ENCODE measurements around the gene VANGL2. TPM values are rescaled to one million over a fixed set of nuclear protein-coding genes. Genes with fewer than 3 reads are reported as not detected.

Gene VANGL2
- polyA plus RNA-seq, 2 of the 4 experiments (the other 2 are of a cell fraction): 3.9 to 4.1 TPM

GRCh38 chr1:160459687-160460086, 59.3 kb downstream of the VANGL2 start (continued):
- no peak for TF ChIP-seq JUNB (IDR thresholded peaks at IDR 0.05)
- TF ChIP-seq ATOH8 (CRISPR knock-in tag; IDR thresholded peaks at IDR 0.05; ENCODE audit: low read depth): no peak
- TF ChIP-seq KDM5A (IDR thresholded peaks at IDR 0.05): no peak

- Histone ChIP-seq H3K9me3 (no peaks in the 10 kb centered on the region), H3K27ac (no peak overlapping the region; a peak in 1 of 6 replicates), H3K4me2 (no peak overlapping the region), H3K4me3 (no peak overlapping the region), H3K4me1 (no peaks in the 10 kb centered on the region)
- no peak for DNase-seq (ENCODE audit: low read depth in 1 of 2, low spot score in 1 of 2)
- ChIA-PET CTCF (interaction anchor here (1.0 kb wide), 1 partner anchor 10 kb away, joined by 3 read pairs; no protein-coding TSS in a partner anchor), POLR2A (no interaction called here)
- no peak for ATAC-seq
- 76% methylated on average over 5 of the region's 5 CpGs for WGBS (ENCODE audit: missing lambda C conversion rate)
- TF ChIP-seq ZC3H11A (IDR thresholded peaks at IDR 0.05) (no peak), RFX5 (IDR thresholded peaks at IDR 0.05) (no peak), CHD4 (IDR thresholded peaks at IDR 0.05; ENCODE audit: borderline replicate concordance) (no peak), ZFP36 (IDR thresholded peaks at IDR 0.05; ENCODE audit: borderline replicate concordance, partially characterized antibody) (no peak), HMGXB4 (CRISPR knock-in tag; IDR thresholded peaks at IDR 0.05; ENCODE audit: borderline replicate concordance) (no peak), USF2 (IDR thresholded peaks at IDR 0.05) (no peak), ZSCAN20 (CRISPR knock-in tag; IDR thresholded peaks at IDR 0.05) (no peak), ELK1 (IDR thresholded peaks at IDR 0.05; ENCODE audit: low read depth, low read length) (no peak), REST (IDR thresholded peaks at IDR 0.05) (no peak), CHD2 (IDR thresholded peaks at IDR 0.05; ENCODE audit: low read length, partially characterized antibody) (no peak), RNF2 (IDR thresholded peaks at IDR 0.05; ENCODE audit: borderline replicate concordance, low read depth) (no peak), SMC3 (IDR thresholded peaks at IDR 0.05) (no peak), ATOH8 (CRISPR knock-in tag; IDR thresholded peaks at IDR 0.05; ENCODE audit: low read depth) (no peak), SREBF2 (IDR thresholded peaks at IDR 0.05) (no peak), FOSL2 (IDR thresholded peaks at IDR 0.05) (no peak), FOSL2 (CRISPR knock-in tag; IDR thresholded peaks at IDR 0.05) (no peak), NPAS2 (CRISPR knock-in tag; IDR thresholded peaks at IDR 0.05; ENCODE audit: borderline replicate concordance) (no peak), HES2 (IDR thresholded peaks at IDR 0.05) (no peak), NR3C1 (IDR thresholded peaks at IDR 0.05) (no peak)
- FAIRE-seq: no peak
These were observed 59.9 kb downstream of the VANGL2 start for GRCh38 chr1:160460214-160460642.

All from A549 (cell line).